Measurements from ENCODE around the gene CDH23. TPM values are rescaled to one million over a fixed set of nuclear protein-coding genes. Genes with fewer than 3 reads are reported as not detected.

Gene CDH23
- total and polyA plus RNA-seq, 9 of the 15 experiments (the other 6 are each of a cell fraction or from before 2014, with no cell fraction given): 0.18 to 1.2 (median 0.47) TPM

- no peaks in the 10 kb centered on the region; a peak in 1 of 5 replicates for H3K27me3 ChIP-seq (ENCODE audit: control insufficient read depth in 2 of 2, insufficient read depth in 2 of 2, low read length in 2 of 2)
- H3K9me1 ChIP-seq (ENCODE audit: control insufficient read depth, insufficient read depth, low read length): peaks cover 3% of the 10 kb centered on the region
- CTCF ChIA-PET (ENCODE audit: low intra/inter-chr PET ratio): no interaction called here
- H2AFZ ChIP-seq (ENCODE audit: low read depth, low read length): peak overlapping the region; percentile 78
- peak overlapping the region; percentile 80 for H3K27ac ChIP-seq (ENCODE audit: extremely low read depth, low read depth, low read length)
- intact Hi-C loops (cut with micrococcal nuclease) (loop anchor here (5.0 kb wide), 3 partner anchors 43 to 108 kb away; no protein-coding TSS in a partner anchor), in situ Hi-C loops (cut with MboI) (no loop called here)
- WGBS (ENCODE audit: insufficient coverage, low coverage, missing lambda C conversion rate): 3% methylated on average over 24 of the region's 24 CpGs
- H3K9me3 ChIP-seq (replicated peaks; ENCODE audit: control insufficient read depth, insufficient read depth, low read depth, low read length): no peaks in the 10 kb centered on the region
- H3K4me2 ChIP-seq (ENCODE audit: insufficient read depth, low read length): peak overlapping the region; percentile 72
- H3K9ac ChIP-seq (ENCODE audit: insufficient read depth in 1 of 2, low read depth in 2 of 2, low read length in 2 of 2): peak overlapping the region; percentile 62 to 75
- peaks cover 64 to 90% of the 10 kb centered on the region in 2 experiments for H3K4me1 ChIP-seq (replicated peaks in 1 of 2; ENCODE audit: control insufficient read depth in 2 of 2, insufficient read depth in 2 of 2, low read length in 2 of 2)
- BruUV-seq (replicated peaks): no TSS peak
- H3K4me3 ChIP-seq: no peak overlapping the region; the same call in 1 of the 2 replicates
- H3K79me2 ChIP-seq (ENCODE audit: control insufficient read depth, insufficient read depth, low read length): no peaks in the 10 kb centered on the region
- FAIRE-seq (peak; percentile 95), DNase-seq (ENCODE audit: extremely low read depth in 1 of 4, low spot score in 3 of 4) (peak; percentile 97 to 99 (median 98)), ATAC-seq (peak; percentile 71)
- no peaks in the 10 kb centered on the region for H3K36me3 ChIP-seq (ENCODE audit: control insufficient read depth, insufficient read depth, low read length)
- POLR2A ChIA-PET: interaction anchor here (0.5 to 3.4 kb wide), 11 partner anchors 10 to 379 kb away, joined by 3 to 15 read pairs (median 4); no protein-coding TSS in a partner anchor
- H4K20me1 ChIP-seq (replicated peaks; ENCODE audit: control insufficient read depth, insufficient read depth, low read length): no peaks in the 10 kb centered on the region
- TF ChIP-seq ZFP36 (IDR thresholded peaks at IDR 0.05; ENCODE audit: low read depth, low read length, partially characterized antibody): peak; percentile 53
- TF ChIP-seq NELFE (IDR thresholded peaks at IDR 0.05; ENCODE audit: insufficient read depth, insufficient read length): no peak
- peak; percentile 97 for TF ChIP-seq CTBP1 (IDR thresholded peaks at IDR 0.05; ENCODE audit: borderline replicate concordance)
- no peak for TF ChIP-seq PBX2 (CRISPR knock-in tag; IDR thresholded peaks at IDR 0.05; ENCODE audit: low read depth)
- TF ChIP-seq PBX2 (tag; conservative IDR thresholded peaks at IDR 0.05; ENCODE audit: low read depth): peak; percentile 81
- TF ChIP-seq KHSRP (IDR thresholded peaks at IDR 0.05): no peak
- TF ChIP-seq ZKSCAN1 (IDR thresholded peaks at IDR 0.05; ENCODE audit: low read depth, low read length): peak; percentile 94
- TF ChIP-seq EWSR1 (IDR thresholded peaks at IDR 0.05; ENCODE audit: borderline replicate concordance, low read depth, partially characterized antibody): no peak
- peak; percentile 97 for TF ChIP-seq MEIS2 (IDR thresholded peaks at IDR 0.05; ENCODE audit: partially characterized antibody)
- TF ChIP-seq ZNF395 (CRISPR knock-in tag; IDR thresholded peaks at IDR 0.05): peak; percentile 89
- peak; percentile 67 to 85; a peak in 3 of 4 replicates for TF ChIP-seq ETV6 (IDR thresholded peaks at IDR 0.05; ENCODE audit: borderline replicate concordance in 1 of 2, low read depth in 2 of 2, low read length in 1 of 2)
- no peak for TF ChIP-seq ETV6 (CRISPR knock-in tag; IDR thresholded peaks at IDR 0.05; ENCODE audit: borderline replicate concordance)
- no peak for TF ChIP-seq LARP7 (IDR thresholded peaks at IDR 0.05)
- TF ChIP-seq ZNF263 (CRISPR knock-in tag; IDR thresholded peaks at IDR 0.05; ENCODE audit: borderline replicate concordance): no peak
- TF ChIP-seq TRIM25 (IDR thresholded peaks at IDR 0.05; ENCODE audit: borderline replicate concordance): no peak
Observed at GRCh38 chr10:71638822-71639719, 242.4 kb downstream of the CDH23 start.
